Liver (tissue), 9 donors: Measurements from ENCODE around the gene CEACAM8. TPM values are rescaled to one million over a fixed set of nuclear protein-coding genes. Genes with fewer than 3 reads are reported as not detected.

ENCODE experiments used
- DNase-seq: peaks from one replicate; pipeline ENCODE4 v3.0.0-alpha.2; 2017; ENCODE audit warnings: low spot score
- H3K27ac ChIP-seq, 2 donors: one replicate each; pipeline ENCODE4 v1.7.0; 2013; ENCODE audit warnings: inconsistent platforms in 2 of 2, low read length in 2 of 2, control low read depth in 1 of 2, low read depth in 1 of 2, mild to moderate bottlenecking in 1 of 2
- H3K27me3 ChIP-seq, 4 donors: one replicate each; pipeline versions ENCODE4 v1.6.1 to v1.7.0; 2013; ENCODE audit warnings: low read length in 3 of 4, inconsistent platforms in 1 of 4, mild to moderate bottlenecking in 1 of 4, moderate library complexity in 1 of 4; ENCODE audit not compliant: control insufficient read depth in 4 of 4, insufficient read depth in 4 of 4
- H3K36me3 ChIP-seq, 4 donors: one replicate each; pipeline versions ENCODE4 v1.6.1 to v1.7.0; 2013; ENCODE audit warnings: low read length in 3 of 4, mild to moderate bottlenecking in 3 of 4, low read depth in 1 of 4, moderate library complexity in 1 of 4; ENCODE audit not compliant: control insufficient read depth in 4 of 4, insufficient read depth in 3 of 4
- H3K4me1 ChIP-seq, 4 donors: one replicate each; pipeline versions ENCODE4 v1.6.1 to v1.7.0; 2013; ENCODE audit warnings: low read length in 3 of 4, mild to moderate bottlenecking in 3 of 4, moderate library complexity in 1 of 4; ENCODE audit not compliant: control insufficient read depth in 4 of 4, insufficient read depth in 4 of 4
- H3K4me3 ChIP-seq, 3 donors: one replicate each; pipeline versions ENCODE4 v1.6.1 to v1.7.0; 2013; ENCODE audit warnings: low read length in 3 of 3, control low read depth in 1 of 3, low read depth in 1 of 3, mild to moderate bottlenecking in 1 of 3
- H3K9ac ChIP-seq, 2 donors: one replicate each; pipeline ENCODE4 v1.7.0; 2013; ENCODE audit warnings: low read length in 2 of 2, mild to moderate bottlenecking in 2 of 2, moderate library complexity in 2 of 2, control low read depth in 1 of 2, low read depth in 1 of 2
- H3K9me3 ChIP-seq, 4 donors: one replicate each; pipeline versions ENCODE4 v1.6.1 to v1.7.0; 2013; ENCODE audit warnings: low read length in 3 of 4; ENCODE audit not compliant: control insufficient read depth in 4 of 4
- ATF3 ChIP-seq: IDR thresholded peaks from 2 replicates; pipeline ENCODE4 v1.6.1; 2016; ENCODE audit warnings: antibody characterized with exemption
- CTCF ChIP-seq: fragments of 150-350 bp; IDR thresholded peaks from 2 replicates; pipeline ENCODE4 v1.5.1; 2017; ENCODE audit warnings: improper control_type of control experiment, low read depth, low read length; ENCODE audit not compliant: missing input control
- EGR1 ChIP-seq, 2 donors: IDR thresholded peaks; 2 replicates each; pipeline ENCODE4 v1.6.1; 2016 to 2018; ENCODE audit warnings: antibody characterized with exemption in 2 of 2, low read depth in 2 of 2
- FOXA1 ChIP-seq: IDR thresholded peaks from 2 replicates; pipeline ENCODE4 v1.6.1; 2016; ENCODE audit warnings: antibody characterized with exemption
- FOXA2 ChIP-seq: IDR thresholded peaks from 2 replicates; pipeline ENCODE4 v1.6.1; 2016; ENCODE audit warnings: antibody characterized with exemption
- GABPA ChIP-seq, 2 donors: IDR thresholded peaks in 1 of 2; conservative IDR thresholded peaks in 1 of 2; 2 replicates each; pipeline ENCODE4 v1.6.1; 2016; ENCODE audit warnings: antibody characterized with exemption in 2 of 2, mild to moderate bottlenecking in 1 of 2, moderate library complexity in 1 of 2
- HNF4A ChIP-seq, 2 donors: conservative IDR thresholded peaks; 2 replicates each; pipeline ENCODE4 v1.6.1; 2016; ENCODE audit warnings: antibody characterized with exemption in 2 of 2, mild to moderate bottlenecking in 2 of 2
- HNF4G ChIP-seq: IDR thresholded peaks from 2 replicates; pipeline ENCODE4 v1.6.1; 2016; ENCODE audit warnings: antibody characterized with exemption
- JUND ChIP-seq, 2 donors: IDR thresholded peaks; 2 replicates each; pipeline ENCODE4 v1.6.1; 2016; ENCODE audit warnings: antibody characterized with exemption in 2 of 2
- MAX ChIP-seq: IDR thresholded peaks from 2 replicates; pipeline ENCODE4 v1.6.1; 2016; ENCODE audit warnings: antibody characterized with exemption
- NR2F2 ChIP-seq: IDR thresholded peaks from 2 replicates; pipeline ENCODE4 v1.6.1; 2016; ENCODE audit warnings: antibody characterized with exemption
- RAD21 ChIP-seq, 2 donors: IDR thresholded peaks; 2 replicates each; pipeline ENCODE4 v1.6.1; 2016; ENCODE audit warnings: antibody characterized with exemption in 2 of 2, mild to moderate bottlenecking in 2 of 2
- REST ChIP-seq: IDR thresholded peaks from 2 replicates; pipeline ENCODE4 v1.6.1; 2016; ENCODE audit warnings: antibody characterized with exemption, mild to moderate bottlenecking
- RXRA ChIP-seq, 2 donors: IDR thresholded peaks; 2 replicates each; pipeline ENCODE4 v1.6.1; 2017 to 2018; ENCODE audit warnings: antibody characterized with exemption in 2 of 2, mild to moderate bottlenecking in 1 of 2
- SP1 ChIP-seq: IDR thresholded peaks from 2 replicates; pipeline ENCODE4 v1.6.1; 2018; ENCODE audit warnings: antibody characterized with exemption, mild to moderate bottlenecking
- TAF1 ChIP-seq: conservative IDR thresholded peaks from 2 replicates; pipeline ENCODE4 v1.6.1; 2016; ENCODE audit warnings: antibody characterized with exemption, mild to moderate bottlenecking
- YY1 ChIP-seq: IDR thresholded peaks from 2 replicates; pipeline ENCODE4 v1.6.1; 2016; ENCODE audit warnings: antibody characterized with exemption, mild to moderate bottlenecking
- ZBTB33 ChIP-seq: IDR thresholded peaks from 2 replicates; pipeline ENCODE4 v1.6.1; 2016; ENCODE audit warnings: antibody characterized with exemption
- WGBS: extraction: QIAGEN DNeasy Blood & Tissue Kit; methylation state at CpG from one replicate; pipeline ENCODE4 v1.1.7; 2013; 5-methylcytosine and 5-hydroxymethylcytosine counted together
- polyA plus RNA-seq, 2 donors: library from polyadenylated mRNA; stranded (reverse) in 1 of 2; unstranded in 1 of 2; fragments of 200-250 nt in 1 of 2; fragments of >200 nt in 1 of 2; fragmentation: Nextera tagmentation in 1 of 2; extraction: Ambion mirVana in 1 of 2; gene quantifications; one replicate each; pipeline versions ENCODE4 v1.2.1 to v1.2.3, GENCODE V29; 2013 to 2015
- total RNA-seq, 2 donors: library from RNA; depleted of rRNA; stranded (reverse); fragments of >200 nt; gene quantifications; one replicate each; pipeline ENCODE4 v1.2.3, GENCODE V29; 2014
- donor health status: healthy.
- donor health status: healthy.
- donor health status: healthy.
- donor health status: healthy.
- donor health status: healthy.

CEACAM8 gene
- total and polyA plus RNA-seq, 4 donors: 0.07 to 2.1 (median 0.16) TPM; not detected in 1

- Histone ChIP-seq H3K4me1 (peaks cover 0 to 5% (median 0%) of the 10 kb centered on the region in 4 donors), H3K27ac (no peak overlapping the region), H3K27me3 (no peaks in the 10 kb centered on the region), H3K9me3 (no peaks in the 10 kb centered on the region), H3K36me3 (no peaks in the 10 kb centered on the region), H3K9ac (no peak overlapping the region), H3K4me3 (no peak overlapping the region)
- TF ChIP-seq FOXA1 (no peak), EGR1 (IDR thresholded peaks at IDR 0.05; ENCODE audit: low read depth in 2 of 2) (no peak), ZBTB33 (no peak)
- WGBS: 78% methylated on average over 8 of the region's 8 CpGs
- no peak for DNase-seq
Measured at GRCh38 chr19:42553292-42554045, 41.3 kb downstream of the CEACAM8 start.

- Histone ChIP-seq H3K9ac (no peak overlapping the region), H3K4me3 (no peak overlapping the region), H3K27ac (no peak overlapping the region), H3K27me3 (no peaks in the 10 kb centered on the region), H3K9me3 (no peaks in the 10 kb centered on the region), H3K36me3 (no peaks in the 10 kb centered on the region), H3K4me1 (peaks cover 0 to 5% (median 0%) of the 10 kb centered on the region in 4 donors)
- TF ChIP-seq HNF4G (no peak), ZBTB33 (no peak), CTCF (no peak), NR2F2 (no peak), RXRA (IDR thresholded peaks at IDR 0.05) (no peak), YY1 (no peak), EGR1 (IDR thresholded peaks at IDR 0.05; ENCODE audit: low read depth in 2 of 2) (no peak), RAD21 (IDR thresholded peaks at IDR 0.05) (no peak), SP1 (no peak), FOXA1 (no peak), GABPA (IDR thresholded peaks at IDR 0.05 in 1 of 2, conservative IDR thresholded peaks at IDR 0.05 in 1 of 2) (no peak), JUND (IDR thresholded peaks at IDR 0.05) (no peak), FOXA2 (no peak), REST (no peak), MAX (no peak), ATF3 (no peak), HNF4A (conservative IDR thresholded peaks at IDR 0.05) (no peak), TAF1 (no peak)
- 87% methylated on average over 8 of the region's 8 CpGs for WGBS
- DNase-seq: no peak
Measured at GRCh38 chr19:42552086-42553065, 42.3 kb downstream of the CEACAM8 start.
